Muscle layer of duodenum (tissue), 2 donors: Measurements from ENCODE around the gene EDAR.

Source experiments
- H3K27ac ChIP-seq: one replicate; pipeline ENCODE4 v1.7.0; 2013; ENCODE audit warnings: mild to moderate bottlenecking, low read length
- H3K27me3 ChIP-seq: one replicate; pipeline ENCODE4 v1.7.0; 2013; ENCODE audit warnings: low read depth, mild to moderate bottlenecking, control low read depth, low read length
- H3K36me3 ChIP-seq, 2 donors: one replicate each; pipeline ENCODE4 v1.7.0; 2013; ENCODE audit warnings: low read length in 2 of 2, control low read depth in 1 of 2, mild to moderate bottlenecking in 1 of 2; ENCODE audit not compliant: insufficient read depth in 2 of 2, control insufficient read depth in 1 of 2
- H3K4me1 ChIP-seq, 2 donors: one replicate each; pipeline ENCODE4 v1.7.0; 2013; ENCODE audit warnings: low read length in 2 of 2, mild to moderate bottlenecking in 2 of 2, control low read depth in 1 of 2, moderate library complexity in 1 of 2; ENCODE audit not compliant: insufficient read depth in 2 of 2, control insufficient read depth in 1 of 2
- H3K4me3 ChIP-seq, 2 donors: one replicate each; pipeline ENCODE4 v1.7.0; 2013; ENCODE audit warnings: low read length in 2 of 2, low read depth in 1 of 2, mild to moderate bottlenecking in 1 of 2
- H3K9me3 ChIP-seq, 2 donors: one replicate each; pipeline ENCODE4 v1.7.0; 2013; ENCODE audit warnings: low read length in 2 of 2, control low read depth in 1 of 2, mild to moderate bottlenecking in 1 of 2; ENCODE audit not compliant: control insufficient read depth in 1 of 2
- donor health status: healthy.

Gene EDAR

DNA sequence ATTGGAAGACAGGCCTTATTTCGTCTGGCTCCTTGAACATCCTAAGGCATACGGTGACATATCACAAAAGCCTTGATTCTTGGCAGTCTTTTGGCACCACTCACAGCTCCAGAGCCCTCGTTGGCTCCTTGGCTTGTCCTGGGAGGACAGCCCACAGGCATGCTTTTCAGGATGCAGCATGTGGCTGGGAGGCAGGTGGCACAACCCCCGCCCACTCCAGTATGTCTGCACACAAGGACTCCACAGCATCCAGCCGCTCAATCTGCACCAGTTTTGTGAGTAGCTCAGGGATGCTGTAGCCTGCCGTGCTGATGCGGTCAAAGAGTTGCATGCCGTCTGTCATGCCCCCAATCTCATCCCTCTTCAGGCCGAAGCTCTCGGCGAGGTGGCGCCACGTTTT is 92.3 kb downstream of the EDAR start:
- no peaks in the 10 kb centered on the region for H3K27me3 ChIP-seq
- no peaks in the 10 kb centered on the region for H3K36me3 ChIP-seq
- no peak overlapping the region for H3K4me3 ChIP-seq
- H3K27ac ChIP-seq: no peak overlapping the region
- H3K4me1 ChIP-seq: no peaks in the 10 kb centered on the region
- H3K9me3 ChIP-seq: peaks cover 0 to under 1% of the 10 kb centered on the region in 2 donors

DNA sequence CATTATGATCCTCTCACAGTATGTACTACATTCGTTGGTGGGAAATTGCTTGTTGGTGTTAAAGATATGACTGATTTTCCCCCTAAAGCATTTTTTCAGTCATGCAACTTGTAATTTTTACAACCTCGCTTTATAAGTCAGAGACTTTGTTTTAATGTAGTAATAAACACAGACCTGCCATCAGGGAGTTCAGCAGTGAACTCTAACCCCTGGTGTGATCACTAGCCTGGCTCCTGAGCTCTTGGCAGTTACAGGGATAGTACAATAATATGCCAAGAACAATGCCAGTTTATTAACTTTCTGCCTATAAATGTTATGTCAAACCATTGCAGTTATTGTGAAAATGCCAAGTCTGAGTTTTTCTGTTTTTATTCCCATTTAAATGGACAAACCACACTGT is 93.8 kb downstream of the EDAR start:
- Histone ChIP-seq H3K27ac (no peak overlapping the region), H3K4me1 (no peaks in the 10 kb centered on the region), H3K27me3 (no peaks in the 10 kb centered on the region), H3K36me3 (no peaks in the 10 kb centered on the region), H3K9me3 (peaks cover 2 to 8% of the 10 kb centered on the region in 2 donors), H3K4me3 (no peak overlapping the region)

DNA sequence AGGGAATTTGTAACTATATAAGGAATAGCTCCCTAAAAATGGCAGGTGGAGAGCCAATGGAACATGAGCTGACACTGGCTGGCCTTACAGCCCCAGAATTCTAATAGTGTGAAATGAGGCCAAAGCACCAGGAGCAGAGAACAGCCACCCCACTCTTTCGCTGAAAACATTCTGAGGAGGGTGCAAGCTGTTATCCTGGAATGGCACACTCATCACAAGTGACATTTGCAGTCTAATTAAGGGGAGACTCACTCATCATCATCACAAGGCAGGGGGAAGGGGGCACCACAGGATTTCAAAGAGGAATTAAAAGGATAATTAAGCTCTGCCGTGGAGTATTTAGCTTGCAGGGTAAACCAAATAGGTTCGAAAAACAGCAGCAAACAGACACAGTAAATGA is 94.3 kb downstream of the EDAR start:
- H3K4me3 ChIP-seq: no peak overlapping the region
- no peak overlapping the region for H3K27ac ChIP-seq
- H3K9me3 ChIP-seq: peaks cover 6 to 11% of the 10 kb centered on the region in 2 donors

DNA sequence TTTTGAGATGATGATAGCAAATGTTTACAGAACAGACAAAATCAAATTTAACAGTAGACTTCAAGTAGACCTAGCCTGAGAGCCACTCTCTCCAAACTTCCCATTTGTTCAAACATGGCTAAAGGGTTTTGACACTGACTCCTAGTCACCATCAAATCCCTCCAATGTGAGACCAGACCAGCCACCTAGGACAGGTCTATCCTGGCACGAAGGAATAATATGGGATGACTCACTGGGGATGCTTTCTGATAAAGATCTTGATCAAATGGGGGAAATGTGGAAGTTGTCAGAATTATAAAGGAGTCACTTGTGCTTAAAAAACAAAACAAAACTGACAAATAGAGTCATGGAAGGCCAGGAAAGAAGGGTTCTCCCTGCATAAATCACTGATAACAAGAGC is 95.7 kb downstream of the EDAR start:
- Histone ChIP-seq H3K9me3 (peaks cover 9 to 15% of the 10 kb centered on the region in 2 donors), H3K27me3 (no peaks in the 10 kb centered on the region), H3K36me3 (no peaks in the 10 kb centered on the region), H3K4me3 (no peak overlapping the region), H3K4me1 (no peaks in the 10 kb centered on the region), H3K27ac (no peak overlapping the region)

More for the DNA sequence above, 94.3 kb downstream of the EDAR start:
- H3K36me3 ChIP-seq: no peaks in the 10 kb centered on the region
- H3K27me3 ChIP-seq: no peaks in the 10 kb centered on the region
- H3K4me1 ChIP-seq: no peaks in the 10 kb centered on the region

DNA sequence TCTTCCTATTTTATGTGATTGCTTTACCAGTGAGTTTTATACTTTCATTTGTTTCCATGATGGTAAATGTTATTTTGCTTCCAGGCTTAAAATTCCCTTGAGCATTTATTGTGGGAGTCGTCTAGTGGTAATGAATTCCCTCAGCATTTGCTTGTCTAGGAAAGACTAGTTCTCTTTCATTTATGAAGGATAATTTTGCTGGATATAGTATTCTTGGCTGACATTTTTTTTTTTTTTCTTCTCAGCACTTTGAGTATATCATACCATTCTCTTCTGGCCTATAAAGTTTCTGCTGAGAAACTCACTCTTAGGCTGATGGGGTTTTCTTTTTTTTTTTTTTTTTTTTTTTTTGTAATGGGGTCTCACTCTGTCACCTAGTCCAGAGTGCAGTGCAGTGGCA is 99.1 kb downstream of the EDAR start:
- Histone ChIP-seq H3K27ac (no peak overlapping the region), H3K36me3 (no peaks in the 10 kb centered on the region), H3K9me3 (peaks cover 9 to 20% of the 10 kb centered on the region in 2 donors), H3K4me1 (no peaks in the 10 kb centered on the region), H3K27me3 (no peaks in the 10 kb centered on the region), H3K4me3 (no peak overlapping the region)

DNA sequence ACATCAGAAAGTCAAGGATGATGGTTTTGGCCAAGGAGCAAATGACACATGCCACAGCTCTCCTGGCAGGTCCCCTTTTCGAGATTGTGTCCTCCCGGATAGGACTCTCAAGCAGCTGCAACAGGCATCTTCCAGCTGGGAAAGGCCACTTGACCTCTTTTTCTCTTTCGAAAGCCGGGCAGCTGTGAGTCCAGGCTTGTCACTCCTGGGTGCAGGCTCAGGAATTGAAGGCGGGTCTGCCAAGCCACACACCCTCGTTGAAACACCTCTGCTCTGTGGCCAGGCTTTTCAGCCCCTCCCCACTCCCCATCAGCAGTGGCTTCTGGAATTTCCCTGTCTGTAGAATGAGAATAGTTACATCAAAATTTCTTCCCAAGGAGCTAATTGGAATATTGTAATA is 104.4 kb downstream of the EDAR start:
- no peaks in the 10 kb centered on the region for H3K36me3 ChIP-seq
- no peaks in the 10 kb centered on the region for H3K27me3 ChIP-seq
- H3K27ac ChIP-seq: no peak overlapping the region
- H3K4me3 ChIP-seq: no peak overlapping the region
- H3K4me1 ChIP-seq: no peaks in the 10 kb centered on the region
- H3K9me3 ChIP-seq: peaks cover 1 to 20% of the 10 kb centered on the region in 2 donors

DNA sequence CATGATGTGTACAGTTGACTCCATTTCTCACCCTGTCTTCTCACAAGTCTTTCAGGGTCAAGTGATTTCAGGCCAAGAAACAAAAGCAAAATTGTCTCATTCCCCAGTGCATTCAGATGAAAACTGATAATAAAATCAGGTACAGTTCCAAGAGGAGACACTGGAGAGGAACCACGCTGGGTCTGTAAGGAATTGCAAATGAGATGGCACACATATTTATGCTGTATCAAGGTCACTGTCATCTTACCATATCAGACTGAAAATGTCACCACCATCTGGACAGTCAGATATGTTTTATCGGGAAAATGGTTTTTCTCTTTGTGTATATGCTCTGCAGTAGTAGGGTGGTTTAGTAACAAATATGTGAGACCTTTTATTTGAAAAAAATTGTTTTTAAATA is 110.7 kb downstream of the EDAR start:
- Histone ChIP-seq H3K27ac (no peak overlapping the region), H3K4me3 (no peak overlapping the region), H3K4me1 (no peaks in the 10 kb centered on the region), H3K27me3 (no peaks in the 10 kb centered on the region), H3K9me3 (peaks cover 0 to 12% of the 10 kb centered on the region in 2 donors), H3K36me3 (no peaks in the 10 kb centered on the region)

DNA sequence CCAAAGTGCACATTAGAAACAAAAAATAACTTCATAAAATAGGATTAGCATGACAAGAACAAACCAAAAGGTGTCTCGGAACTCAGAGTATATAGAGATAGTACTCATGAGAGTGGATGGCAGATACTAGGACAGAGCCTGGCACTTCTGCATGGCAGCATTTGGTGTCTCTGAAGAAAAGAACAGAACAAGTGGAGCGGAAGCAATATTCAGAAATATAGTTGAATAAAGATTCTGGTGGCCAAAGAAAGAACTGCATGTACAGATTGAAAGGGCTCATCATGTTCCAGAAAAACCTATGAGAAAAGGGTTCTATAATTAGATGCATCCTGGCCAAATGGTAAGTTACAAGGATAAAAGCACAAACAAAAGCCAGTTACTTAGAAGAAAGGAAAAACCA is 111.5 kb downstream of the EDAR start:
- Histone ChIP-seq H3K27ac (no peak overlapping the region), H3K36me3 (no peaks in the 10 kb centered on the region), H3K9me3 (peaks cover 0 to 8% of the 10 kb centered on the region in 2 donors), H3K4me1 (no peaks in the 10 kb centered on the region), H3K27me3 (no peaks in the 10 kb centered on the region), H3K4me3 (no peak overlapping the region)

DNA sequence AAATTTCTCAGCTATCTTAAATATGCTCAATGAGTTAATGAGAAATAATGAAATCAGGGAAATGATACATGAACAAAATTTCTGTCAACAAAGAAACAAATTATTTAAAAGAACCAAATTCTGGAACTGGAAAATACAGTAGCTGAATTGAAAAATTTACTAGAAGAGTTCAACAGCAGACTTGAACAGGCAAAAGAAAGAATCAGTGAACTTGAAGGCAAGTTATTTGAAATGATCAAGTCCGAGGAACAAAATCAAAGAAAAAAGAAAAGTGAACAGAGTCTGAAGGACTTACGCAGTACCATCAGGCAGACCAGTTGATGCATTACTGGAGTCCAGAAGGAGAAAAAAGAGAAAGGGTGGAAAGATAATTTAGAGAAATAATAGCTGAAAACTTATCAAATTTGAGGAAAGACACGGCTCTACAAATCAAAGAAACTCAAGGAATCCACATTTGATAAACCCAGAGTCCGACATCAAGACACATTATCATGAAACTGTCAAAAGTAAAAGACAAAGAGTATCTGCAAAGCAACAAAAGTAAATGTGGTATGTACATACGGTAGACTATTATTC is 118.9 kb downstream of the EDAR start:
- Histone ChIP-seq H3K27ac (no peak overlapping the region), H3K4me1 (no peaks in the 10 kb centered on the region), H3K36me3 (peaks cover 0 to 4% of the 10 kb centered on the region in 2 donors), H3K27me3 (no peaks in the 10 kb centered on the region), H3K4me3 (no peak overlapping the region), H3K9me3 (peaks cover 12 to 14% of the 10 kb centered on the region in 2 donors)

DNA sequence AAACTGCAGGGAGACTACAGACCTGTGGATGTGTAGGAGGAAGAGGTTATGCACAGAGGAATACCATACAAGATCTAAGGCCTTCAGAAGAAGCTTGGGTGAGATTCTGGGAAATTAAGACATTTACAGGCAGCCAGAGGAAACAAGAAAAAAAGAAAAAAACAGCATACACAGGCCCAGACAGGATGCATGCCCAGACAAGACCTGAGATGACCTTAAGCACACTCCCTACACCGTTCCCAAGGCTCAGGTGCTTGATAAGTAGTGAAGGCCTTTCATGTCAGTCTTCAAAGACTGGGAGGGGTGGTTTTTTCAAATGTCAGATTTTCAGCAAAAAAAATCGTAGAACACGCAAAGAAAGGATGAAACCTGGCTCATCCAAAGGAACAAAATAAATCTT is 119.5 kb downstream of the EDAR start:
- Histone ChIP-seq H3K4me3 (no peak overlapping the region), H3K36me3 (peaks cover 0 to 4% of the 10 kb centered on the region in 2 donors), H3K27me3 (no peaks in the 10 kb centered on the region), H3K9me3 (peaks cover 12 to 14% of the 10 kb centered on the region in 2 donors), H3K4me1 (no peaks in the 10 kb centered on the region), H3K27ac (no peak overlapping the region)

DNA sequence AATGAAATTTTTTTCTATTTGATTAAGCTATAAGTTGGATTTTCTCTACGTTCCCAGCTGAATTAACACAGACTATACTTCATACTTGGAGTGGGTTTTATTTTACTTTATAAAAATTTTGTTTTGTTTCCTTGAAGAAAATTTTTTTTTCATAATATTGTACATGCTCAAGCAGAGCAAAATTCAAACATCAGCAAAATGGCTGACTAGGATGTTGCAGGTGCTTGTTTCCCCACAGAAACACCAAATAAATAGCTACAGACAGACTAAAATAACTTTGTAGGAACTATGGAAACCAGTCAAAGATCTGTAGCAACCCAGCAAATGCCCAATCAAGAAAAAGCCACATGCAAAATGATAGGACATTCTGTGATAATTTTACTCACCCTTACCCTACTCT is 120.1 kb downstream of the EDAR start:
- peaks cover 12 to 14% of the 10 kb centered on the region in 2 donors for H3K9me3 ChIP-seq
- H3K27ac ChIP-seq: no peak overlapping the region
- no peaks in the 10 kb centered on the region for H3K27me3 ChIP-seq
- no peak overlapping the region for H3K4me3 ChIP-seq
- H3K4me1 ChIP-seq: no peaks in the 10 kb centered on the region
- peaks cover 0 to 4% of the 10 kb centered on the region in 2 donors for H3K36me3 ChIP-seq

DNA sequence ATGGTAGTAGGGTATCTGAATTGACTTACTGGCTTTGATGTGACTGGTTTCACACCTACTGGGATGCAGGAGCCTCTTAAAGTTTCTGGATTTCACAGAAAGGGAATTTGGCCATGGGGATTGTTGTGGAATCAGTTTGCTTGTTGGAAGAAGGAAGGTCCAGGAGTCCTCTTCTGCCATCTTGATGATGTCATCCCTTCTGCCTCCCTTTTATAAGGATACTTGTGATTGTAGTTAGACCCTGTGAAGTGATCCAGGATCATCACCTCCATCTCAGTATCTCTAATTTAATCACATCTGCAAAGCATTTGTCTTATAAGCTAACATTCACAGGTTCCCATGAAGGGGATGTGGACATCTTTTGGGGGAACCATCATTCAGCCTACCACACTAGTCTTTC is 123.0 kb downstream of the EDAR start:
- H3K9me3 ChIP-seq: peaks cover 12 to 14% of the 10 kb centered on the region in 2 donors
- H3K4me1 ChIP-seq: no peaks in the 10 kb centered on the region
- H3K36me3 ChIP-seq: peaks cover 0 to 4% of the 10 kb centered on the region in 2 donors
- no peaks in the 10 kb centered on the region for H3K27me3 ChIP-seq
- H3K27ac ChIP-seq: no peak overlapping the region
- no peak overlapping the region for H3K4me3 ChIP-seq
